ENCODE measurements around the gene ADPRHL1. TPM values are rescaled to one million over a fixed set of nuclear protein-coding genes. Genes with fewer than 3 reads are reported as not detected.
A peak's percentile ranks its signal among the peaks of the same experiment; 100 is the strongest.

Gene ADPRHL1
- total RNA-seq, 6 experiments from 2014 or later: 1.0 to 2.0 (median 1.5) TPM

DNA sequence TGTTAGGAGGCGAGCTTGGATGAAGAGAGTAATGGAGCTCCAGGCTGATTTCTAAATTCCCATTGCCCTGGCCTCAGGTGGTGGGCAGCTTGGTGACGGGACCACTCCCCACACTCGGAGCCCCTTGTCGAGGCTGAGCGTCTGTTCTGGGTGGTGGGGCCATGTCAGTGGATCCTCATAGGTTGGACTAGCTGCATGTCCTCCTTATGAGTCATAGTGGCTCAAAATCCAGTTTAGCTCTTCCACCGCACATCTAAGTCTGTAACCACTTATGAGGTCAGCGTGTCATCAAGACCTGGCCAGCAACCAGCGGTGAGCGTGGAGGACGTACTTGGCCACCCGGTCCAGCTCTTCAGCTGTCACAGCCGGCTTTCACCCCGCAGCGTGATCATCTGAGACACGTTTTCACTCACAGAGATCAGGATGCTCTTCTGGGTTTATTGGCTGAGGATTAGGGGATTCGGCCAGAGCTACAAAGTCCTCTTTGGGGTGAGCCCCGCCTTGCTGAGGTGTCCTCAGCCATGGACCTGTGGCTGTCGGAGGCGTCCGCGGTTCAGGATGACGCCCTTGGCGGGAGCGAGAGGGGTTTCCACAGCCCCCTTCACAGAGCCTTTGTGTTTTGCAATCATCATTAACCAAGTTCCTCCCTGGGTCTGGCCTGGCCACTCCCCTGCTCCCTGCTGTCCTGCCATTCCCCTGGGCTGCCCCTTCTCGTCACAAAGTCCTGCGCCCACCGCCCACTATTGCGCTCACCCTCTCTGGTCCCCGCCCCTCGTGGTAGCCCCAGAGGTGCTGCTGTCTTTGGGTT is 41.9 kb downstream of the ADPRHL1 start:
- Mint-ChIP-seq H3K27ac (peak overlapping the region; percentile 99), H3K4me3 (peak overlapping the region; percentile 84), H3K36me3 (ENCODE audit: low read depth) (no peaks in the 10 kb centered on the region), H3K4me1 (ENCODE audit: low read depth) (peaks cover 41% of the 10 kb centered on the region), H3K9me3 (peaks cover 4% of the 10 kb centered on the region; the same call in 1 of the 2 replicates), H3K27me3 (ENCODE audit: insufficient read depth) (peaks cover 8% of the 10 kb centered on the region)
- TF ChIP-seq, protein P1, sequence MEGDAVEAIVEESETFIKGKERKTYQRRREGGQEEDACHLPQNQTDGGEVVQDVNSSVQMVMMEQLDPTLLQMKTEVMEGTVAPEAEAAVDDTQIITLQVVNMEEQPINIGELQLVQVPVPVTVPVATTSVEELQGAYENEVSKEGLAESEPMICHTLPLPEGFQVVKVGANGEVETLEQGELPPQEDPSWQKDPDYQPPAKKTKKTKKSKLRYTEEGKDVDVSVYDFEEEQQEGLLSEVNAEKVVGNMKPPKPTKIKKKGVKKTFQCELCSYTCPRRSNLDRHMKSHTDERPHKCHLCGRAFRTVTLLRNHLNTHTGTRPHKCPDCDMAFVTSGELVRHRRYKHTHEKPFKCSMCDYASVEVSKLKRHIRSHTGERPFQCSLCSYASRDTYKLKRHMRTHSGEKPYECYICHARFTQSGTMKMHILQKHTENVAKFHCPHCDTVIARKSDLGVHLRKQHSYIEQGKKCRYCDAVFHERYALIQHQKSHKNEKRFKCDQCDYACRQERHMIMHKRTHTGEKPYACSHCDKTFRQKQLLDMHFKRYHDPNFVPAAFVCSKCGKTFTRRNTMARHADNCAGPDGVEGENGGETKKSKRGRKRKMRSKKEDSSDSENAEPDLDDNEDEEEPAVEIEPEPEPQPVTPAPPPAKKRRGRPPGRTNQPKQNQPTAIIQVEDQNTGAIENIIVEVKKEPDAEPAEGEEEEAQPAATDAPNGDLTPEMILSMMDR (IDR thresholded peaks at IDR 0.05): no peak
- DNase-seq: peak; percentile 98

GRCh38 chr13:113410472-113411201 is 42.7 kb downstream of the ADPRHL1 start:
- TF ChIP-seq, protein P1 (IDR thresholded peaks at IDR 0.05): no peak
- Mint-ChIP-seq H3K36me3 (ENCODE audit: low read depth) (no peaks in the 10 kb centered on the region), H3K27me3 (ENCODE audit: insufficient read depth) (peaks cover 9% of the 10 kb centered on the region), H3K9me3 (peaks cover 4% of the 10 kb centered on the region; the same call in 1 of the 2 replicates), H3K4me3 (peak overlapping the region; percentile 84), H3K4me1 (ENCODE audit: low read depth) (peaks cover 41% of the 10 kb centered on the region), H3K27ac (peak overlapping the region; percentile 99)
- peak; percentile 92 for DNase-seq

DNA sequence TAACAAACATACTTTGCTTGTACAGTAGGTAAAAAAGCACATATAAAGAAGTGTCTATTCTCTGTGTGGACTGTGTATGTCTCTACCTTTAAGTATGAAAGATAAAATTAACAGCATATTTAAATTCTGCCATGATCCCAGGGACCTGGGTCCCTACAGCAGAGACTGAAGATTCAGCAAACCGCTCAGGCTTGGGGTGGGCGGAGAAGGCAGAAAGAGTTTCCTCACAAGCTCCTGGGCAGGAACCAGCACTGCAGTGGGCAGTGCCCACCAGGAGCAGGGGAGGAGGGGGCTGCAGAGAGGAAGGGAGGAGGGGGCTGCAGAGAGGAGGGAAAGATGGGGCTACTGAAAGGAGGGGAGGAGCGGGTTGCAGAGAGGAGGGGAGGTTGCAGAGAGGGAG is 44.7 kb downstream of the ADPRHL1 start:
- DNase-seq: no peak
- TF ChIP-seq, protein P1 (IDR thresholded peaks at IDR 0.05): no peak
- Mint-ChIP-seq H3K27me3 (ENCODE audit: insufficient read depth) (peaks cover 6% of the 10 kb centered on the region), H3K9me3 (peaks cover 4% of the 10 kb centered on the region; the same call in 1 of the 2 replicates), H3K4me1 (ENCODE audit: low read depth) (peaks cover 36% of the 10 kb centered on the region), H3K36me3 (ENCODE audit: low read depth) (no peaks in the 10 kb centered on the region), H3K4me3 (no peak overlapping the region), H3K27ac (no peak overlapping the region)

GRCh38 chr13:113407531-113408393 is 45.5 kb downstream of the ADPRHL1 start:
- H3K36me3 Mint-ChIP-seq (ENCODE audit: low read depth): no peaks in the 10 kb centered on the region
- no peak overlapping the region for H3K4me3 Mint-ChIP-seq
- TF ChIP-seq, protein P1 (IDR thresholded peaks at IDR 0.05): no peak
- no peaks in the 10 kb centered on the region for H3K9me3 Mint-ChIP-seq
- DNase-seq: no peak
- H3K4me1 Mint-ChIP-seq (ENCODE audit: low read depth): peaks cover 31% of the 10 kb centered on the region
- H3K27ac Mint-ChIP-seq: no peak overlapping the region
- H3K27me3 Mint-ChIP-seq (ENCODE audit: insufficient read depth): peaks cover 6% of the 10 kb centered on the region

DNA sequence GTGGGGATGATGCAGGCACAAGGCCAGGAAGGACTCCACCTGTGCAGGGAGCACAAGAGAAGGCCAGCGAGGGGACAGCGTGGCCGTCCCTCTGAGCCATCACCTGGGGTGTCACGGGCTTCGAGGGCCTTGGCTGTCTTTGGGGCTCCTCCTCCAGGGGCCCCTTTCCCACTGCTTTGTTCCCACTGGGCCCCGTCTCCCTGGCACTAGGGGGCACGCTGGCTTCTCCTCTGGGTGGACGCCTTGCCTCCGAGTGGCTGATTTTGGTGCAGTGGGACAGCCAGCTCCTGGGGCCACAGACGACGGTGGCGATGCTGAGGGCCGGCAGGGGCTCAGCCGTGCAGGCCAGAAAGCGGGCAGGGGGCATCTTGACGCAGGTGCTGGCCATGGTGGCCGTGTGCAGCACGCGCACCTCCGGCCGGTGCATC is 46.2 kb downstream of the ADPRHL1 start:
- H3K4me3 Mint-ChIP-seq: no peak overlapping the region
- H3K27me3 Mint-ChIP-seq (ENCODE audit: insufficient read depth): peaks cover 6% of the 10 kb centered on the region

More for the DNA sequence above, 46.2 kb downstream of the ADPRHL1 start:
- TF ChIP-seq, protein P1 (IDR thresholded peaks at IDR 0.05): no peak
- H3K36me3 Mint-ChIP-seq (ENCODE audit: low read depth): no peaks in the 10 kb centered on the region
- no peak overlapping the region for H3K27ac Mint-ChIP-seq
- H3K9me3 Mint-ChIP-seq: no peaks in the 10 kb centered on the region
- DNase-seq: no peak
- peaks cover 31% of the 10 kb centered on the region for H3K4me1 Mint-ChIP-seq (ENCODE audit: low read depth)

Data from HFFc6 (cell line).